ENCODE data around the gene MYO3B. TPM values are rescaled to one million over a fixed set of nuclear protein-coding genes. Genes with fewer than 3 reads are reported as not detected.

The MYO3B gene
- total and polyA plus RNA-seq, 2 donors (not counting 1 experiment from before 2014, with no cell fraction given): not detected

DNA sequence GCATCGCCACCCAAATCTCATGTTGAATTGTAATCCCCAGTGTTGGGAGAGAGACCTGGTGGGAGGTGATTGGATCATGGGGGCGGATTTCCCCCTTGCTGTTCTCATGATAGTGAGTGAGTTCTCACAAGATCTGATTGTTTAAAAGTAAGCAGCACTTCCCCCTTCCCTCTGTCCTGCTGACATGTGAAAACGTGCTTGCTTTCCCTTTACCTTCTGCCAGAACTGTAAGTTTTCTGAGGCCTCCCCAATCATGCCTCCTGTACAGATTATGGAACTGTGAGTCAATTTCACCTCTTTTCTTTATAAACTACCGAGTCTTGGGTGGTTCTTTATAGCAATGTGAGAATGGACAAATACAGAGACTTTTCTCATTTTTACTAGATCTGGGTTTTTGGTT lies 375.8 kb downstream of the MYO3B start:
- TF ChIP-seq, protein P1, sequence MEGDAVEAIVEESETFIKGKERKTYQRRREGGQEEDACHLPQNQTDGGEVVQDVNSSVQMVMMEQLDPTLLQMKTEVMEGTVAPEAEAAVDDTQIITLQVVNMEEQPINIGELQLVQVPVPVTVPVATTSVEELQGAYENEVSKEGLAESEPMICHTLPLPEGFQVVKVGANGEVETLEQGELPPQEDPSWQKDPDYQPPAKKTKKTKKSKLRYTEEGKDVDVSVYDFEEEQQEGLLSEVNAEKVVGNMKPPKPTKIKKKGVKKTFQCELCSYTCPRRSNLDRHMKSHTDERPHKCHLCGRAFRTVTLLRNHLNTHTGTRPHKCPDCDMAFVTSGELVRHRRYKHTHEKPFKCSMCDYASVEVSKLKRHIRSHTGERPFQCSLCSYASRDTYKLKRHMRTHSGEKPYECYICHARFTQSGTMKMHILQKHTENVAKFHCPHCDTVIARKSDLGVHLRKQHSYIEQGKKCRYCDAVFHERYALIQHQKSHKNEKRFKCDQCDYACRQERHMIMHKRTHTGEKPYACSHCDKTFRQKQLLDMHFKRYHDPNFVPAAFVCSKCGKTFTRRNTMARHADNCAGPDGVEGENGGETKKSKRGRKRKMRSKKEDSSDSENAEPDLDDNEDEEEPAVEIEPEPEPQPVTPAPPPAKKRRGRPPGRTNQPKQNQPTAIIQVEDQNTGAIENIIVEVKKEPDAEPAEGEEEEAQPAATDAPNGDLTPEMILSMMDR (IDR thresholded peaks at IDR 0.05): no peak
- no peak for TF ChIP-seq EZH2 (IDR thresholded peaks at IDR 0.05; ENCODE audit: borderline replicate concordance, insufficient read depth, low read depth, low read length, poor library complexity, severe bottlenecking)
- no peak for DNase-seq
- WGBS (ENCODE audit: insufficient coverage): 92% methylated on average over 2 of the region's 4 CpGs

DNA sequence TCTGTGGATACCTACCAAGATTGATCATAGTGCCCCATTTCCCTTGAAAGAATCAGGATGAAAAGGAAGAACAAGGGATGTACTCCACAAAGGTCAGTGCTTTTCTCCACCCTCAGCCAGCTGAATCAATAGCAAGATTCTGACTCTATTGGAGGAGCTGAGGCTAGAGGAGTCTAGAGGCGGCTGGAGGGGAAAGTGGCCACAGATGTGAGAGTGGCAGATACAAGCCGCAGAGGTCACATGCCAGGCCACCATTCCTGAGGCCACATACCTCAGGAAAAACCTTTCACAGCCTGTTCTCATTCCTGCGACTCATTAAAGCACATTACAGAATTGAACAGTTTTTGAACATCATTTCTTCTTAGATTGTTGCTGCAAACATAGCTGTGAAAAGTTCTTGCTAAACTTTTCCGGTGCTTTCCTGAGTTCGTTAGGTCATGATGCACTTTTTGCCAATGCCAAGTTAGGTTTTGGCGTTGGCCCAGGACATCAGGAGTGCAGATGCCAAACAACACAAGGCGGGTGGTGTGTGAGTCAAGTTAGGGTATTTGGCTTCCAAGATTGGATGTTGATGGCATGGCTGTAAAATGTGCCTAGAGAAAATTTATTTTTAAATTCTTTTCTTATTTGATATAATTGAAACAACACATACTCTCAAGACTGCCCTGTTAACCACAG lies 376.5 kb downstream of the MYO3B start:
- no peak overlapping the region for H3K4me2 ChIP-seq (replicated peaks; ENCODE audit: low read depth, low read length, poor library complexity, severe bottlenecking)
- no peak overlapping the region for H3K4me3 ChIP-seq (ENCODE audit: control extremely low read depth in 1 of 5, extremely low read depth in 1 of 5, insufficient read depth in 1 of 5, low read depth in 2 of 5, low read length in 4 of 5)
- Mint-ChIP-seq H3K4me1 (no peaks in the 10 kb centered on the region), H3K27me3 (peaks cover 6% of the 10 kb centered on the region), H3K27ac (no peak overlapping the region), H3K9me3 (ENCODE audit: insufficient read depth) (peaks cover 7% of the 10 kb centered on the region), H3K4me3 (no peak overlapping the region)
- no peak overlapping the region for H3K9ac ChIP-seq (ENCODE audit: low read length)
- no peaks in the 10 kb centered on the region for H3K27me3 ChIP-seq (replicated peaks in 1 of 4; ENCODE audit: control extremely low read depth in 1 of 4, control insufficient read depth in 3 of 4, insufficient read depth in 4 of 4, low read length in 3 of 4)
- CTCF ChIA-PET: no interaction called here
- H3K36me3 ChIP-seq (replicated peaks in 1 of 2; ENCODE audit: control extremely low read depth in 1 of 2, control insufficient read depth in 1 of 2, extremely low read depth in 1 of 2, insufficient read depth in 2 of 2, low read length in 1 of 2): no peaks in the 10 kb centered on the region
- H3K79me2 ChIP-seq (ENCODE audit: control insufficient read depth, insufficient read depth, low read length): no peaks in the 10 kb centered on the region
- intact Hi-C loops (cut with micrococcal nuclease): no loop called here
- TF ChIP-seq EZH2 (IDR thresholded peaks at IDR 0.05; ENCODE audit: borderline replicate concordance, insufficient read depth, low read depth, low read length, poor library complexity, severe bottlenecking): no peak
- TF ChIP-seq, protein P1 (IDR thresholded peaks at IDR 0.05): no peak
- no peaks in the 10 kb centered on the region for H4K20me1 ChIP-seq (ENCODE audit: control insufficient read depth, insufficient read depth, low read length, poor library complexity, severe bottlenecking)
- peaks cover 0 to 10% (median 2%) of the 10 kb centered on the region in 3 donors for H3K9me3 ChIP-seq (ENCODE audit: control extremely low read depth in 1 of 3, control insufficient read depth in 2 of 3, insufficient read depth in 1 of 3, low read length in 2 of 3)
- no peak for ATAC-seq (ENCODE audit: low read depth)
- no peak for DNase-seq
- no peaks in the 10 kb centered on the region for H3K4me1 ChIP-seq (ENCODE audit: control insufficient read depth in 2 of 2, insufficient read depth in 2 of 2, low read length in 2 of 2)
- POLR2A ChIA-PET: no interaction called here
- 94% methylated on average over 3 of the region's 7 CpGs for WGBS (ENCODE audit: insufficient coverage)
- H2AFZ ChIP-seq (ENCODE audit: insufficient read depth, low read depth, low read length, poor library complexity, severe bottlenecking): no peak overlapping the region
- H3K27ac ChIP-seq (ENCODE audit: low read length in 2 of 2): no peak overlapping the region

More for the DNA sequence above, 375.8 kb downstream of the MYO3B start:
- Histone ChIP-seq H3K79me2 (ENCODE audit: control insufficient read depth, insufficient read depth, low read length) (no peaks in the 10 kb centered on the region), H3K9me3 (ENCODE audit: control extremely low read depth in 1 of 3, control insufficient read depth in 2 of 3, insufficient read depth in 1 of 3, low read length in 2 of 3) (peaks cover 0 to 10% (median 2%) of the 10 kb centered on the region in 3 donors), H3K4me1 (ENCODE audit: control insufficient read depth in 2 of 2, insufficient read depth in 2 of 2, low read length in 2 of 2) (no peaks in the 10 kb centered on the region), H3K27ac (ENCODE audit: low read length in 2 of 2) (no peak overlapping the region), H4K20me1 (ENCODE audit: control insufficient read depth, insufficient read depth, low read length, poor library complexity, severe bottlenecking) (no peaks in the 10 kb centered on the region), H3K4me2 (replicated peaks; ENCODE audit: low read depth, low read length, poor library complexity, severe bottlenecking) (no peak overlapping the region), H3K4me3 (ENCODE audit: control extremely low read depth in 1 of 5, extremely low read depth in 1 of 5, insufficient read depth in 1 of 5, low read depth in 2 of 5, low read length in 4 of 5) (no peak overlapping the region), H2AFZ (ENCODE audit: insufficient read depth, low read depth, low read length, poor library complexity, severe bottlenecking) (no peak overlapping the region), H3K36me3 (replicated peaks in 1 of 2; ENCODE audit: control extremely low read depth in 1 of 2, control insufficient read depth in 1 of 2, extremely low read depth in 1 of 2, insufficient read depth in 2 of 2, low read length in 1 of 2) (no peaks in the 10 kb centered on the region), H3K9ac (ENCODE audit: low read length) (no peak overlapping the region), H3K27me3 (replicated peaks in 1 of 4; ENCODE audit: control extremely low read depth in 1 of 4, control insufficient read depth in 3 of 4, insufficient read depth in 4 of 4, low read length in 3 of 4) (no peaks in the 10 kb centered on the region)
- CTCF ChIA-PET: no interaction called here
- H3K27me3 Mint-ChIP-seq: peaks cover 5% of the 10 kb centered on the region
- POLR2A ChIA-PET: no interaction called here
- no peak overlapping the region for H3K27ac Mint-ChIP-seq
- intact Hi-C loops (cut with micrococcal nuclease): no loop called here
- no peaks in the 10 kb centered on the region for H3K4me1 Mint-ChIP-seq
- H3K9me3 Mint-ChIP-seq (ENCODE audit: insufficient read depth): peaks cover 7% of the 10 kb centered on the region
- no peak for ATAC-seq (ENCODE audit: low read depth)
- H3K4me3 Mint-ChIP-seq: no peak overlapping the region

All from B cell (primary cell).